Activated CD4-positive, alpha-beta memory T cell treated with anti-CD3 and anti-CD28 coated beads for 36 hours (primary cell): Measurements from ENCODE around the gene EPS8. TPM values are rescaled to one million over a fixed set of nuclear protein-coding genes. Genes with fewer than 3 reads are reported as not detected.

Source experiments
- CTCF ChIA-PET: fragments of 350-600 bp; sonication (Branson Sonifier 250); formaldehyde crosslinking; loops from one replicate; lab custom pipeline; 2021; ENCODE audit warnings: antibody characterized with exemption, inconsistent platforms; lab: Charles Lee
- POLR2A ChIA-PET: fragments of 350-600 bp; sonication (Branson Sonifier 250); formaldehyde crosslinking; loops from one replicate; lab custom pipeline; 2021; ENCODE audit warnings: antibody characterized with exemption; lab: Charles Lee
- DNase-seq: peaks from one replicate; pipeline ENCODE4 v3.0.0-alpha.2; 2020
- H3K27ac Mint-ChIP-seq: one replicate; pipeline ENCODE4 v1.8.0; 2021; ENCODE audit warnings: mixed read lengths
- H3K27me3 Mint-ChIP-seq: one replicate; pipeline ENCODE4 v1.8.0; 2021; ENCODE audit warnings: mixed read lengths
- H3K36me3 Mint-ChIP-seq: one replicate; pipeline ENCODE4 v1.8.0; 2021; ENCODE audit warnings: mixed read lengths
- H3K4me1 Mint-ChIP-seq: one replicate; pipeline ENCODE4 v1.8.0; 2021; ENCODE audit warnings: low read depth, mixed read lengths
- H3K4me3 Mint-ChIP-seq: one replicate; pipeline ENCODE4 v1.8.0; 2021; ENCODE audit warnings: mild to moderate bottlenecking, mixed read lengths
- H3K9me3 Mint-ChIP-seq: one replicate; pipeline ENCODE4 v1.8.0; 2021; ENCODE audit warnings: mixed read lengths
- intact Hi-C: fragments of 100-400 bp; cut with micrococcal nuclease; formaldehyde crosslinking; loops from one replicate; pipeline ENCODE4 v1.15.1; 2023
- total RNA-seq, 2 experiments: library from RNA; stranded (reverse); gene quantifications; one replicate each; pipeline ENCODE4 v1.2.3, GENCODE V29; 2021

The EPS8 gene
- total RNA-seq, 2 experiments from 2014 or later: 3.2 to 3.5 TPM

DNA sequence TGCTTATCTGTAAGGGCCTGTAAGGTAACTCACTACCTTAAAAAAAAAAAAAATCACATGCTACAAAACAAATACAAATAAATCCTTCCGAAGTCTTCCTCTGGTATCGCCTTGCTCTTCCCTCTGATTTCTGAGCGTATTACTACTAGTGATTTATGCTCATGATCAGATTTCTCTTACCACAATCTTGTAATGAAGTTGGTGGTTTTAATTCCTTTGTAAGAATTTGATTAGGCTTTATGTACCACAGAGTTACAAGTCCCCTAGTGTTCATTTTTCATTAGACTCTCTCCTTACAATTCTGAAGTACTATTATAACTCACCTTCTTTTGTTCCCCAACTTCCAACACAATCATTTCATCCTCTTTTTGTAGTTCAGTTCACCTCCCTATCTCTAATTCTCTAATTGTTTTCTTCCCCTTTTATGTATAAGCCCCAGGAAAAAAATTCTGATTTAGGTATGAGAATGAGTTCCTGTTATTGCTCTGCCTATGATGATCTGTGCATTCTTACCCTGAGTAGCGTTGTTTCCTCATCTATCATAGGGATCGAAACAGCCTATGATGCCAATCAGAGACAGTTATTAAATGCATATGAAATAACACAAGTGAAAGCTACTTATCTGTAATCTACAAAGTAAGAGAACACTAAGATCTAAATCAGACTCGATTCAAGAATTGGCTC lies 81.5 kb downstream of the EPS8 start:
- Mint-ChIP-seq H3K36me3 (no peaks in the 10 kb centered on the region), H3K27me3 (peaks cover 2% of the 10 kb centered on the region), H3K9me3 (no peaks in the 10 kb centered on the region), H3K27ac (no peak overlapping the region), H3K4me1 (peaks cover 14% of the 10 kb centered on the region), H3K4me3 (no peak overlapping the region)
- ChIA-PET CTCF (no interaction called here), POLR2A (no interaction called here)
- intact Hi-C loops: loop anchor here (1.0 kb wide), 1 partner anchor 7 kb away; no protein-coding TSS in a partner anchor
- no peak for DNase-seq

DNA sequence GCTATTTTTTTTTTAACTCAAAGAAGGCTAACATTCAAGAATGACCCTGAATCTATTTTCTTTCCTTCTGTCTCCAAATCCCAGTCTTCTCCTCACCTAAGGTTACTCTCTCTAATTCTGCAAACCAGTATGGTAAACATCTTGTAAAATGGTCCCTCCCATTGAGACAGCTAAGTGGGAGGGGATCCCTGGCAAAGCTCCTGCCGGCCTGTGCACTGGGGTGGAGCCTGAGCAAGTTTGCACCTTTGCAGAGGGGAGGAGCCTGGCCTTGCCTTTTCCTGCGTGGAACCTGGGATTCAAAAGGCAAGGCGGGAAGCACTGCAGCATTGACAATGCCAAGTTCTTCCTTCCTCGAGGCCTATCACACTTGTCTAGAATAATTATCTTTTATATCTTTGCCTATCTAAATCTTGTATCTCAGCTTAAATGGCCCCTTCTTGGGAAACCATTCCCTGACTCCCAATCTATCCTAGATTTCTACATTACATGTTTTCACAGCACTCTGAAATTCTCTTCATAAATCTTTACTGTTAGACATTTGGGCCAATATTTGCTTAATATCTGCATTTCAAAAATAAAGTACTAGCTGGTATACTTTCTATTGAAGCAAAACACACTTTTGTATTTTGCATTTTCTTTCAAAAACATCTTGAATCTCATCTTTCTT lies 83.0 kb downstream of the EPS8 start:
- no peak for DNase-seq
- Mint-ChIP-seq H3K36me3 (no peaks in the 10 kb centered on the region), H3K27ac (no peak overlapping the region), H3K4me1 (peaks cover 25% of the 10 kb centered on the region), H3K27me3 (peaks cover 2% of the 10 kb centered on the region), H3K4me3 (no peak overlapping the region), H3K9me3 (no peaks in the 10 kb centered on the region)
- POLR2A ChIA-PET: no interaction called here
- CTCF ChIA-PET: no interaction called here
- intact Hi-C loops: no loop called here

DNA sequence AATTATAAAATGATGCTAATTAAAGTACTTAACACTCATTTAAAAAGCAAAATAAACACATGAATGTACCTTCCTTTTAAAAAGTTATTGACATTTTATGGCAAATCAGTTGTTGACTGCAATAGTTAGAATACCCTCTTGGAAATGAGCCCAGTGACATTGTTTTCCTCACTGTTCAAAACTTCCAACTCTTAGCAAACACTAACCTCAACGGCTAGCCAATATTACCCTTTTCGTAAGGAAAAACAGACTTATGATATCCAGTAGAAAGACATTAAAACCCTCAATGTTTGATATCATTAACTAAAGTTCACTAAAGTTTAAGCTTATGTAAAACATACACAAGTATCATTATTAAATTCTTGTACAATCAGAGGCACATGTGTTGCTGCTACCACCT lies 83.6 kb downstream of the EPS8 start:
- Mint-ChIP-seq H3K4me3 (no peak overlapping the region), H3K36me3 (no peaks in the 10 kb centered on the region), H3K27ac (no peak overlapping the region), H3K27me3 (peaks cover 2% of the 10 kb centered on the region), H3K9me3 (no peaks in the 10 kb centered on the region), H3K4me1 (peaks cover 29% of the 10 kb centered on the region)
- ChIA-PET CTCF (no interaction called here), POLR2A (no interaction called here)
- intact Hi-C loops: no loop called here
- no peak for DNase-seq

DNA sequence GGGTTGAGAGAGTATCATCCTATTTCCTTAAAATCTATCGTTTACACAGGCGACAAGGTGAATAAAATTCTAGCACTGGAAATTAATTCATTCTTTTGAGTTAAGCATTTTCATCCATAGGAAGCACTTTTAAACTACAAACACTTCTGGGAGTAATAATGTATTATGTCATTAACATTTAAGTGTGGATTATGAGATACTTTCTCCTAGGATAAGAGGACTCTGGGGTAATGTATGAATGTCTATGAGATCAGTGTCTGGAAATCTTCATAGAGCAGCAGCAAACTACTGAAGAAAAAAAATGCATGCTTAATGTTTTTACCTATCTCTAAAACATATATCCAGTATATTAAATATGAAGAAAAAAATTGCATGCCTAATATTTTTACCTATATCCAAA lies 86.9 kb downstream of the EPS8 start:
- ChIA-PET POLR2A (no interaction called here), CTCF (no interaction called here)

DNA sequence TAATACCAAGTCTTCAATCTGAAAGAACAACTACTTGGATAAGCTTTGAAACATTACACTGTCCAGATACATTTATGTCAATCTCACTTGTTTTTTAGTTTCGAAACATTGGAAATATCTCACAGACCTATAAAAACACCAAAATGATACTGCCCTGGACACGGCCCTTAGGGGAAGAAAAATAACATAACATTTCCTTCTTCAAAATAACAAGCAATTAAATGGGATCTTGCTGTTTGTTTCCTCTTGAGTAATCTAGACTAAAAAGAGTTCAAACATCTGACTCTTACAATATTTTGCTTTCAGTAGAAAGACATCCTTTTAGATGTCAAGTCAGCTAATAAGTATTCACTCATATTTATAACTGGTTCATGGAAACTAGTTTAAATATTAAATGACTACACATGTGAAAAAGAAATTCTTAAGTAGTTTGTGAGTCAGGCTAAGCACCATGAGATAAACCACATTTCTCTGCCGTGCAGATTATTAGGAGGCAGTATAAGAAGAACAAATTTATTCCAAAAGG lies 87.5 kb downstream of the EPS8 start:
- no peak for DNase-seq
- H3K27ac Mint-ChIP-seq: no peak overlapping the region
- H3K36me3 Mint-ChIP-seq: no peaks in the 10 kb centered on the region
- POLR2A ChIA-PET: no interaction called here
- peaks cover 32% of the 10 kb centered on the region for H3K4me1 Mint-ChIP-seq
- intact Hi-C loops: loop anchor here (5.0 kb wide), 3 partner anchors 109 to 1019 kb away; no protein-coding TSS in a partner anchor
- H3K27me3 Mint-ChIP-seq: peaks cover 4% of the 10 kb centered on the region
- CTCF ChIA-PET: no interaction called here
- no peak overlapping the region for H3K4me3 Mint-ChIP-seq
- H3K9me3 Mint-ChIP-seq: no peaks in the 10 kb centered on the region

More for the DNA sequence above, 86.9 kb downstream of the EPS8 start:
- H3K4me3 Mint-ChIP-seq: no peak overlapping the region
- no peak overlapping the region for H3K27ac Mint-ChIP-seq
- H3K4me1 Mint-ChIP-seq: peaks cover 32% of the 10 kb centered on the region
- H3K9me3 Mint-ChIP-seq: no peaks in the 10 kb centered on the region
- intact Hi-C loops: loop anchor here (5.0 kb wide), 3 partner anchors 110 to 1020 kb away; no protein-coding TSS in a partner anchor
- DNase-seq: no peak
- H3K36me3 Mint-ChIP-seq: no peaks in the 10 kb centered on the region
- peaks cover 3% of the 10 kb centered on the region for H3K27me3 Mint-ChIP-seq

- DNase-seq: peak; percentile 22
- H3K27ac Mint-ChIP-seq: peak overlapping the region; percentile 79
- CTCF ChIA-PET: no interaction called here
- peaks cover 32% of the 10 kb centered on the region for H3K4me1 Mint-ChIP-seq
- no peaks in the 10 kb centered on the region for H3K9me3 Mint-ChIP-seq
- H3K4me3 Mint-ChIP-seq: no peak overlapping the region
- H3K27me3 Mint-ChIP-seq: peaks cover 4% of the 10 kb centered on the region
- intact Hi-C loops: loop anchor here (5.0 kb wide), 3 partner anchors 109 to 1019 kb away; no protein-coding TSS in a partner anchor
- H3K36me3 Mint-ChIP-seq: no peaks in the 10 kb centered on the region
- POLR2A ChIA-PET: no interaction called here
Observed at GRCh38 chr12:15701206-15701605, 88.0 kb downstream of the EPS8 start.

DNA sequence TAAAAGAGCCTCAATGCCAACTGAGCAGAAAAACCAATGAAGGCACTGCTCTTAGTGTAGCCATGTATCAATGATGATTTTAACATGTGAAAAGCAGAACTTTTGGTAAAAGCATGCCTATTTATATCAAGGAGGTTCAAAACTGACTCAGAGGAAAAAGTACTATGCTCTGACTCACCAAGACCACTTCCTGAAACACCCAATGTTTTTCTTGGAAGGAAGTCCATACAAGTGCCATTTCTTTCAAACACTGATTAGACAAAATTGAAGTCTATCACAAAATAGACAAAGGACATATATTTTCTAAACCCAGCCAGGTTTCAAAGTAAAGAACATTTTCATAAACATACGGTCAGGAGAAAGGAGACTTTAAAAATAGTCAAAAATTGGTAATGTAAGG lies 88.6 kb downstream of the EPS8 start:
- peaks cover 4% of the 10 kb centered on the region for H3K27me3 Mint-ChIP-seq
- H3K4me3 Mint-ChIP-seq: no peak overlapping the region
- peak overlapping the region; percentile 79 for H3K27ac Mint-ChIP-seq
- intact Hi-C loops: loop anchor here (1.0 to 5.0 kb wide), 5 partner anchors 8 to 1018 kb away; partner anchors contain the start of gene EPS8
- ChIA-PET CTCF (no interaction called here), POLR2A (no interaction called here)
- peaks cover 32% of the 10 kb centered on the region for H3K4me1 Mint-ChIP-seq
- DNase-seq: no peak
- no peaks in the 10 kb centered on the region for H3K9me3 Mint-ChIP-seq
- no peaks in the 10 kb centered on the region for H3K36me3 Mint-ChIP-seq

DNA sequence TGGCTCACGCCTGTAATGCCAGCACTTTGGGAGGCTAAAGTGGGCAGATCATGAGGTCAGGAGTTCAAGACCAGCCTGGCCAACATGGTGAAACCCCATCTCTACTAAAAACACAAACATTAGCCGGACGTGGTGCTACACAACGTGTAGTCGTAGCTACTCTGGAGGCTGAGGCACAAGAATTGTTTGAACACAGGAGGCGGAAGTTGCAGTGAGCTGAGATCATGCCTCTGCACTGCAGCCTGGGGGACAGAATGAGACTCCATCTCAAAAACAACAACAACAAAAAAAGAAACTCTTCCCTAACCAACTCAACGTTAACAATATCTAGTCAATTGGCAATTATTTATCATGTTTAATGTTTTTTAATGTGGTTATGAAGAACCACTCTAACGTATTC lies 89.3 kb downstream of the EPS8 start:
- Mint-ChIP-seq H3K4me1 (peaks cover 32% of the 10 kb centered on the region), H3K4me3 (no peak overlapping the region), H3K27me3 (peaks cover 4% of the 10 kb centered on the region), H3K27ac (peak overlapping the region; percentile 34), H3K36me3 (no peaks in the 10 kb centered on the region), H3K9me3 (no peaks in the 10 kb centered on the region)
- ChIA-PET POLR2A (no interaction called here), CTCF (no interaction called here)
- DNase-seq: no peak
- intact Hi-C loops: loop anchor here (1.0 to 5.0 kb wide), 5 partner anchors 8 to 1018 kb away; partner anchors contain the start of gene EPS8

GRCh38 chr12:15698377-15698871 lies 90.8 kb downstream of the EPS8 start:
- H3K27me3 Mint-ChIP-seq: peaks cover 4% of the 10 kb centered on the region
- ChIA-PET CTCF (no interaction called here), POLR2A (no interaction called here)
- H3K4me3 Mint-ChIP-seq: no peak overlapping the region
- peaks cover 32% of the 10 kb centered on the region for H3K4me1 Mint-ChIP-seq
- H3K27ac Mint-ChIP-seq: no peak overlapping the region
- no peak for DNase-seq
- intact Hi-C loops: no loop called here
- H3K9me3 Mint-ChIP-seq: no peaks in the 10 kb centered on the region
- H3K36me3 Mint-ChIP-seq: no peaks in the 10 kb centered on the region

GRCh38 chr12:15697201-15697600 lies 92.0 kb downstream of the EPS8 start:
- Mint-ChIP-seq H3K4me1 (peaks cover 31% of the 10 kb centered on the region), H3K9me3 (no peaks in the 10 kb centered on the region), H3K4me3 (no peak overlapping the region), H3K27ac (no peak overlapping the region), H3K36me3 (no peaks in the 10 kb centered on the region), H3K27me3 (peaks cover 4% of the 10 kb centered on the region)
- intact Hi-C loops: no loop called here
- CTCF ChIA-PET: interaction anchor here (0.7 kb wide), 1 partner anchor 76 kb away, joined by 3 read pairs; no protein-coding TSS in a partner anchor
- POLR2A ChIA-PET: no interaction called here
- DNase-seq: no peak

- no peak overlapping the region for H3K4me3 Mint-ChIP-seq
- H3K4me1 Mint-ChIP-seq: no peaks in the 10 kb centered on the region
- H3K36me3 Mint-ChIP-seq: no peaks in the 10 kb centered on the region
- H3K27ac Mint-ChIP-seq: no peak overlapping the region
- no peak for DNase-seq
- intact Hi-C loops: no loop called here
- POLR2A ChIA-PET: no interaction called here
- peaks cover 3% of the 10 kb centered on the region for H3K27me3 Mint-ChIP-seq
- no peaks in the 10 kb centered on the region for H3K9me3 Mint-ChIP-seq
- CTCF ChIA-PET: interaction anchor here (1.5 kb wide), 1 partner anchor 16 kb away, joined by 3 read pairs; no protein-coding TSS in a partner anchor
Observed at GRCh38 chr12:15693228-15693911, 95.8 kb downstream of the EPS8 start.

- ChIA-PET POLR2A (no interaction called here), CTCF (no interaction called here)
- no peak for DNase-seq
- Mint-ChIP-seq H3K4me1 (no peaks in the 10 kb centered on the region), H3K9me3 (no peaks in the 10 kb centered on the region), H3K27ac (no peak overlapping the region), H3K36me3 (no peaks in the 10 kb centered on the region), H3K27me3 (peaks cover 2% of the 10 kb centered on the region), H3K4me3 (no peak overlapping the region)
- intact Hi-C loops: no loop called here
Observed at GRCh38 chr12:15691388-15691787, 97.8 kb downstream of the EPS8 start.
